HG02885 (cell line): Measurements from ENCODE around the gene MTG1.

ENCODE experiments used
- ATAC-seq: cut with Tn5 transposase; IDR thresholded peaks from one replicate; pipeline ENCODE4 v1.9.1; 2021; ENCODE audit warnings: mild to moderate bottlenecking; ENCODE audit not compliant: unreplicated experiment, poor library complexity

The MTG1 gene

GRCh38 chr10:133444342-133445267 lies 50.6 kb downstream of the MTG1 start:
- no peak for ATAC-seq

GRCh38 chr10:133445268-133445732 lies 51.3 kb downstream of the MTG1 start:
- no peak for ATAC-seq

- ATAC-seq, result no peak
Measured at GRCh38 chr10:133445751-133446708, 52.1 kb downstream of the MTG1 start.

GRCh38 chr10:133446979-133447378 lies 53.0 kb downstream of the MTG1 start:
- no peak for ATAC-seq

- ATAC-seq, result no peak
Measured at GRCh38 chr10:133448120-133448519, 54.2 kb downstream of the MTG1 start.

GRCh38 chr10:133451346-133451745 lies 57.4 kb downstream of the MTG1 start:
- no peak for ATAC-seq

GRCh38 chr10:133452453-133452852 lies 58.5 kb downstream of the MTG1 start:
- no peak for ATAC-seq

GRCh38 chr10:133453516-133454203 lies 59.7 kb downstream of the MTG1 start, which contains the start of gene SCART1:
SCART1 (plus strand) TSS chr10:133453945; CDS start chr10:133453998, 53 bp downstream.
- ATAC-seq, result no peak

- ATAC-seq, result no peak
Measured at GRCh38 chr10:133454204-133454893, 60.4 kb downstream of the MTG1 start.

GRCh38 chr10:133455196-133455595 lies 61.2 kb downstream of the MTG1 start:
- ATAC-seq, result no peak

- ATAC-seq, result no peak
Measured at GRCh38 chr10:133455611-133456031, 61.7 kb downstream of the MTG1 start.

GRCh38 chr10:133456041-133456951 lies 62.3 kb downstream of the MTG1 start:
- ATAC-seq, result no peak

- no peak for ATAC-seq
Measured at GRCh38 chr10:133457100-133457841, 63.3 kb downstream of the MTG1 start.

GRCh38 chr10:133458021-133458709 lies 64.2 kb downstream of the MTG1 start:
- no peak for ATAC-seq

- ATAC-seq, result no peak
Measured at GRCh38 chr10:133458710-133459453, 64.9 kb downstream of the MTG1 start.

GRCh38 chr10:133459454-133460207 lies 65.7 kb downstream of the MTG1 start:
- ATAC-seq, result no peak
